Lower leg skin (tissue), 4 donors: ENCODE data around the gene TACR2. TPM values are rescaled to one million over a fixed set of nuclear protein-coding genes. Genes with fewer than 3 reads are reported as not detected.

ENCODE experiments used
- DNase-seq, 2 donors: peaks; one replicate each; pipeline ENCODE4 v3.0.0-alpha.2; 2019; ENCODE audit warnings: low spot score in 2 of 2
- H3K4me3 ChIP-seq: fragments of 200-600 bp; sonication (generic); 2 replicates; pipeline ENCODE4 v1.5.1; 2017; ENCODE audit warnings: mild to moderate bottlenecking, low read depth; ENCODE audit not compliant: poor library complexity, severe bottlenecking
- CTCF ChIP-seq, 3 donors: fragments of 450-650 bp; IDR thresholded peaks; one replicate each; pipeline ENCODE4 v1.5.1; 2016; ENCODE audit warnings: antibody characterized with exemption in 3 of 3, mild to moderate bottlenecking in 3 of 3, moderate library complexity in 2 of 3
- POLR2A ChIP-seq, 2 donors: fragments of 450-650 bp; IDR thresholded peaks; one replicate each; pipeline ENCODE4 v1.6.1; 2016 to 2017; ENCODE audit warnings: antibody characterized with exemption in 2 of 2, mild to moderate bottlenecking in 1 of 2, moderate library complexity in 1 of 2
- WGBS, 2 donors: methylation state at CpG; one replicate each; pipeline ENCODE4 v1.1.5; 2018; 5-methylcytosine and 5-hydroxymethylcytosine counted together
- intact Hi-C: fragments of 100-400 bp; cut with DNase I; formaldehyde crosslinking; loops from one replicate; pipeline ENCODE4 v1.15.0; 2023; ENCODE audit warnings: low total_unique reads
- total RNA-seq, 4 donors: library from RNA; depleted of rRNA; stranded (reverse); fragments of >200 nt; gene quantifications; one replicate each; pipeline ENCODE4 v1.1.0, GENCODE V29; 2016

The TACR2 gene
- total RNA-seq, 4 donors from 2014 or later: 0.29 to 1.8 (median 1.7) TPM; not detected in 1

GRCh38 chr10:69463886-69464285 lies 47.2 kb upstream of the TACR2 start:
- no peak for TF ChIP-seq POLR2A (IDR thresholded peaks at IDR 0.05)
- WGBS, 2 donors: 80 to 84% methylated on average over 6 of the region's 6 CpGs
- intact Hi-C loops: no loop called here
- DNase-seq: no peak
- H3K4me3 ChIP-seq: no peak overlapping the region

- DNase-seq: no peak
- no peak overlapping the region for H3K4me3 ChIP-seq
- TF ChIP-seq CTCF (IDR thresholded peaks at IDR 0.05): no peak
- TF ChIP-seq POLR2A (IDR thresholded peaks at IDR 0.05): no peak
- intact Hi-C loops: no loop called here
- WGBS, 2 donors: 68 to 80% methylated on average over 3 to 5 of the region's 5 CpGs
These were observed 44.7 kb upstream of the TACR2 start for GRCh38 chr10:69461243-69462025.

GRCh38 chr10:69460576-69461242 lies 44.0 kb upstream of the TACR2 start:
- intact Hi-C loops: no loop called here
- 85 to 87% methylated on average over 9 of the region's 9 CpGs for WGBS, 2 donors
- H3K4me3 ChIP-seq: no peak overlapping the region
- no peak for DNase-seq
- TF ChIP-seq POLR2A (IDR thresholded peaks at IDR 0.05) (no peak), CTCF (IDR thresholded peaks at IDR 0.05) (no peak)

DNA sequence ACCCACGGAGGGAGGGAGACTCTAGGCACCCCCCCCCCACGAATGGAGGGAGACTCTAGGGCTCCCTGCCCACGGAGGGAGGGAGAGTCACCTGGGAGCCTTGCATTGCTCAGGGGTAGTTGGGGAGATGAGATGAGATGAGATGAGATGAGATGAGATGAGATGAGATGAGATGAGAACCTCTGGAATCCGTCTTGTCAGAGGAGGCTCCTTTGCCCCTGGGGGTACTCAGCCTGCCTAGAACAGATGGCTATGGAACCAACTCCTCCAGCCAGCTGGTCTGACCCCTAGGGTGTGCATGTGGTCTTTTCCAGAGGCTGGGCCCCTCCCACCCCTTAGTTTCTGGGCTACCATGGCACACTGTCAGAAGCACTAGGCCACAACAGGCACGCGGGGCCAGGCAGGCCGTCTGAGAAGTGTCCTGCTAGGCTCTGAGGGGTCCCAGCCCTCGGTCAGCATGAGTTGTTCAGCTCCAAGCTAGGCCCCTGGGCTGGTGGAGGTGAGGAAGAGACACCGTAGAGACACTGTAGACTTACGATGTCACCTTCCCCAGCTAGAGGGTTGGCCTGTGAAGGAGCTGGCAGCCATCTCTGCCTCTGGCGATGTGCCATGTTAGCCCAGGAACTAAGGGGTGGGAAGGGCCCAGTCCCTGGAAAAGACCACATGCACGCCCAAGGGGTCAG lies 43.3 kb upstream of the TACR2 start:
- intact Hi-C loops: no loop called here
- no peak overlapping the region for H3K4me3 ChIP-seq
- DNase-seq: no peak
- 85% methylated on average over 8 to 9 of the region's 12 CpGs for WGBS, 2 donors
- no peak for TF ChIP-seq CTCF (IDR thresholded peaks at IDR 0.05)
- no peak for TF ChIP-seq POLR2A (IDR thresholded peaks at IDR 0.05)

GRCh38 chr10:69459101-69459790 lies 42.5 kb upstream of the TACR2 start:
- intact Hi-C loops: no loop called here
- H3K4me3 ChIP-seq: no peak overlapping the region
- no peak for TF ChIP-seq POLR2A (IDR thresholded peaks at IDR 0.05)
- TF ChIP-seq CTCF (IDR thresholded peaks at IDR 0.05): no peak
- 77 to 81% methylated on average over 8 of the region's 8 CpGs for WGBS, 2 donors
- no peak for DNase-seq
